Activated gamma-delta T cell treated with Interleukin-2 at 50 U/mL for 16 hours (primary cell): ENCODE data around the gene AHRR.
A peak's percentile ranks its signal among the peaks of the same experiment; 100 is the strongest.
"Not testable (repeated sequence)": the region's sequence is repeated elsewhere in the genome, so short reads cannot be mapped to it uniquely, and the experiment has no call there.

Source experiments
- DNase-seq: peaks from one replicate; pipeline ENCODE4 v3.0.0-alpha.2; 2020

The AHRR gene

DNA sequence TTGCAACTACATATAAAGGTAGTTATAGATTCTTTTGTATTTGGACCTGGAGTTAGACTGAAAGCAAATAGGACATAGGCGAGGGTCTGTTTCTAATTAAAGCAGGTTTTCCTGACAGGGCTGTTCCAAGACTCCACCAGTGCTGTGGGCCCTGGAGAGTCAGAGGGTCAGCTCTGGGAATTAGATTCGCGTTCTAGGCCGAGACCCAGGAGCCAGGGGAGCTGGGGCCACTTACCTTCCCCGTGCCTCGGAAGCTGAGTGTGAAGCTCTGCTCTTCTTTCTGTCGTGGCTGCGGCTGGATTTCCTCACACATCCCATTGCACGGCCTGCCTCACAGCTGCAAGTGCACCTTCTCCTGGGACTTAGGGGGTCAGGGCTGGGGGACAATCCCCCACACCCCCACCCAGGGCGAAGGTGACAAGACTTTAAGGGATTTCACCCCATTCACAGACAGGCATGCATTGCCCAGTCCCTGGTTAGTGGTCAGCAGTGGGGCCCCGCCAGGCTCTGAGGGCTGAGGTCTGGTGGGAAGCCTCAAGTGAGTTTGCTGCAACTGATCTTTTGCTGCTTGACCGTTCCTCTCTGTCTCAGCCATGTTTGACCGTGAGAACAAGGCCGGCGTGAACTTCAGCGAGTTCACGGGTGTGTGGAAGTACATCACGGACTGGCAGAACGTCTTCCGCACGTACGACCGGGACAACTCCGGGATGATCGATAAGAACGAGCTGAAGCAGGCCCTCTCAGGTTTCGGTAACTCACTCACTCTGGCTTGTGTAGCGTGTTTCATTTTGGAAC is 15.3 kb upstream of the AHRR start:
- DNase-seq = no peak

DNA sequence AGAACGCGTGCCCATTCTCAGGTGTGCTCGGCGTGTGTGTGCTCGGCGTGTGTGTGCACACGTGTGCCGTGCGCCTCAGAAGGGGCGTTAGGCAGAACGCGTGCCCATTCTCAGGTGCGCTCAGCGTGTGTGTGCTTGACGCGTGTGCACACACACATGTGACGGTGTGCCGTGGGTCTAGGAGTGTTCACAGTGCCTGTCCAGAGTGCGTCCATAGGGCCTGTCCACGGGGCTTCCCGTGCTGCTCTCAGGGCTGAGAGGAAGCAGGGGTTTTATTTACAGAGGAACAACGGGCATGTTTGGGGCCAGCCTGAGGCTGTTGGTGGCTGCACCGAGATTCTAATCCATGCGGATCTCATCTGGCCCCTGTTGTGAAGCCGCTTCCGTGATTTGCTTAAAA is 14.2 kb upstream of the AHRR start:
- no peak for DNase-seq

DNA sequence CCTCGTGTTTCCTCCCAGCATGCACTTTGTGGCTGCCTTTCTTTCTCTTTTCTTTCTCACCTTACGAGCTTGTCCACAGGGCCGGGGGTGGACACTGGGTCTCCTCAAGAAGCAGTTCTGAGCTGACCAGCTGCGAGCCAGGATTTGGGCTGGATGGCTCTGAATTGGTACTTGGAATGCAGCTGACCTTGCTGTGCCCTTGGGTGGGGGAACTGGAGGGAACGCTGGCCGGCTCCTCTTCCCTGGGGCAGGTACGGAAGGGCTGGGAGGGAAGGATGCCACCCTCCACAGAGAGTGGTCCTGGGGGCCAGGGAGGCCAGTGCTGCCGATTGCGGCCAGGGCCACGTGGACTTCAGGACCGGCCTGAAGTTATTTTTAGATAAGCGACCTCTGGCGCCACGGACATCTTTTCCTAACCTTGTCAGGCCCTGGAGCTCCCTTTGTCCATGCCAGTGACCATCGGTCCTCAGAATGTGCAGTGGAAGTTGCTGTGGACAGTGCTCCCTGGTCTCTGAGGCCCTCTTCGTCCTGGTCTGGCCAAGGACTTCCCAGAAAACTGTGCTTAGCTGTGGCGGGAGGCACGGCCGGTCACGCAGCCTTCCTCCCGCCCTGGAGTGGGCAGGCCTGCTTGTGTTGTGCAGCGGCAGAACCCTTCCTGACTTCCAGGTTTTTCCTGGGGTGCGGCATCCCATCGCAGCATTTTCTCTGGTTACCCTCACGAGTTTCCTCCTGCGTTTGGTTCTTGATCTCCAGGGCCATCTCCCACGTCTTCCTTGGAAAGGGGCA is 13.5 kb upstream of the AHRR start:
- no peak for DNase-seq

DNA sequence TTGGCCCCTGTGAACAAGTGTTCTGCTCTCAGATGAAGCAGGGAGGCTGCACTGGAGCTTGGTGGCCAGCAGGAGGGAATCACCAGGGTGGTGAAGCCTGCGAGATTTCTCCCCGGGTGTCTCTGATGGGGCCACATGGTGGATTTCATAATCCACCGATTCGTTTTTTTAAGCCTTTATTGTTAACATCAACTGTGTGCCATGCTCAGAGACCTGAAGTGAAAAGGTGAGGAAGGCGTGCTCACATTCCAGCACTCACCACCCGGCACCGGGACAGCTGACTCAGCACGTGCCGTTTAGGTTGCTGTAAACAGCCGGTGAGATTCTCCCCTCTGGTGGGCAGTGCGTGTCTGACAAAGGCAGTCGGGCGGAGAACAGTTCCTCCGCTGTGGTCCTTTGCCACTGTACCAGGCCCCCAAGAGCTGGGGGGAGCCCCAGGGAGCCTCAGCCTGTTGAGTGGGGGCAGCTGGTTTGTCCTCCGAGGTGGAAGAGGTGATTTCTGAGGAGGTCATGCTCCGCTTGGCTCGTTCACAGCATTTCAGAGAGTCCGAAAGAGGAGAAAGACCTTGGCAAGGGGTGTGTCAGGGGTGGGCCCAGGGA is 12.7 kb upstream of the AHRR start:
- no peak for DNase-seq

DNA sequence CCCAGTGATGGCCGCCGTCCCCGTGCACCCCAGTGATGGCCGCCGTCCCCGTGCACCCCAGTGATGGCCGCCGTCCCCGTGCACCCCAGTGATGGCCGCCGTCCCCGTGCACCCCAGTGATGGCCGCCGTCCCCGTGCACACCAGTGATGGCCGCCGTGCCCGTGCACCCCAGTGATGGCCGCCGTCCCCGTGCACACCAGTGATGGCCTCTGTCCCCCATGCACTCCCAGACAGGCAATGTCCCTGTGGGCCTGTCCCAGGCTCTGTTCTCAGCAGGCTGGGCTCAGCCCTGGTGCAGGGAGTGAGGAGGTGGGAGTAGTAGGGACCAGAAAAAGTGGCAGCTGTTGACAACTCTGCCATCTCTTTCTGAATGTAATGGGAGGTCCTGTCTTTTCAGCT is 11.7 kb upstream of the AHRR start:
- not testable (repeated sequence) for DNase-seq

DNA sequence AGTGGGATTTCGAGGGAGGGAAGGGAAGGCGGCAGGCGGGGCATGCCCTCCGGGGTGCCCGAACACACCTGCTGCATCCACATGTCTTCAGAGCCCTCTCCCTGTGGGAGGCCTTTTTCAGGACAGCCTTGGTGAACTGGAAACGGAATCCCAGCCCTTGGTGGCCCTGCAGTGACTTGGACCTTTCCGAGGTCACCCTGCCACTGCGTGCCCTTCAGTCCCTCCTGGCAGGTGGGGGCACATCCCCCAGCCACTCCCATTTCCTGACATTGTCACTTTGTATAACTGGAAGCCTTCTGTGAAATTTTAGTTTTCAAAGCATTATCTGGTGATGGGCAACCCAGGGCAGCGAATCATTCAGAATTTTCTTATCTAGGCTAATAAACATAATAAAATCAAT is 11.0 kb upstream of the AHRR start:
- no peak for DNase-seq

DNA sequence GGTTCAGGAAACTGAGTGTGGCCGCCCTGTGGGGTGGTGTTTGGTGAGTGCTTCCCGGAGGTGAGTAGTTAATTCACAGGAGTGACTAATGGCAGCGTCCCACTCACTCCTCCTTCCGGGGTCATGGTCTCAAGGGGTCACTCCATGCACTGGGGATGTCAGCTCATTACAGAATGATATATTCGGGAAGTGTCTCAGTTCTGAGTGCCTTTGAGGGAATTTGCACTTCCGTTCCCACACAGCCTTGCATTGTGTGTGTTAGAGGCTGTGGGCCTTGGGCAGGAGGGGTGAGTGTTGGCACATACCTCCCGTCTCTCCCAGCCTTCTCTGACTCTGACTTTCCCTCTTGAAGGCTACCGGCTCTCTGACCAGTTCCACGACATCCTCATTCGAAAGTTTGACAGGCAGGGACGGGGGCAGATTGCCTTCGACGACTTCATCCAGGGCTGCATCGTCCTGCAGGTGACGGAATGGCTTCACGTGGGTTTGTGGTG is 10.5 kb upstream of the AHRR start:
- no peak for DNase-seq

DNA sequence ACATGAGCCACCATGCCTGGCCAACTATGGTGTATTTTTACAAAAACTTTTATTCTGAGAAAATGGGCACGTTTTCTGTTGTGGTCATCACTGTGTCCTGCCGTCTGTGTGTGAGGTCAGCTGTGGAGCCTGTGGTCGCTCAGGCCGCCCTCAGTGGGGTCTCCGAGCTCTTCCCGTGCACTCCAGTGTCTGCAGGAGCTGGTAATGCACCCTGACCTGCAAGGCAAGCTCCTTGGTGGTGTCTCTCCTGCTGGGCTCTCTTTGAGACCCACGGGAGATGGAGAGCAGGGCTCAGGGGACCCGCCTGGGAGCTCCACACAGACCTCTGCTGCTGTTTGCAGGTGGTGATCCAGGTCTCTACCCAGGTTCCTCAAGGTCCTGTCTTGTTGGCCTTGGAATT is 9.6 kb upstream of the AHRR start:
- DNase-seq = no peak

DNA sequence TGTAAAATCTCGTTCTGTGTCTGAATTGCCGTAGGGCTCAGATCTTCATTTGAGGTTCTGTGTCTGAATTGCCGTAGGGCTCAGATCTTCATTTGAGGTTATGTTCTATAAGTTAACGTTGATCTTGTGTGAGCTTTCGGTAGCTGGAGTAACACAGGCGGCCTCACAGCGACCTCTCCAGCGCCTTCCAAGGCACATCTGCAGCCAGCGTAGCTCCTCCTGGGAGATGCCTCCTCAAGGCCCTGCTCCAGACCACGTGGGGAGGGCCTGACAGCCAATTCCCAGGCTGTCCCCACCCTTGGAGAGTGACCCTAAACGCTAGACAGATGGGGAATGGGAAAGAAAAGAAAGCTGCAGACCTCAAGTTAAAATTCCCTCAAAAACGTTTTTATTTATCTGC is 8.7 kb upstream of the AHRR start:
- no peak for DNase-seq

DNA sequence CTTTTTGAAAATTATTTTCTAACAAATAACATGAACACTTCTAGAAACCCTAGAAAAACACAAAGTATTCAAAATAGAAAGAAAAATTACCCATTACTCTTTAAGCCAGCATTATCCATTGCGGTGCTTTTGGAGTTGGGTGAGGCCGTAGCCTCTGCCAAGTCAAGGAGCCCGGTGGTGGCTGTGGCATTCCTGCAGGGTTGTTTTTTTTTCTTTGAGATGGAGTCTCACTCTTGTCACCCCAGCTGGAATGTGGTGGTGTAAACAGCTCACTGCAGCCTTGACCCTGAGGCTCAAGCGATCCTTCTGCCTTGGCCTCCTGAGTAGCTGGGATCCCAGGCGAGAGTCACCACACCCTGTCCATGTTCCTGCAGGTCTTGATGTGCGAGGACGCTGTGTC is 8.2 kb upstream of the AHRR start:
- DNase-seq = no peak

DNA sequence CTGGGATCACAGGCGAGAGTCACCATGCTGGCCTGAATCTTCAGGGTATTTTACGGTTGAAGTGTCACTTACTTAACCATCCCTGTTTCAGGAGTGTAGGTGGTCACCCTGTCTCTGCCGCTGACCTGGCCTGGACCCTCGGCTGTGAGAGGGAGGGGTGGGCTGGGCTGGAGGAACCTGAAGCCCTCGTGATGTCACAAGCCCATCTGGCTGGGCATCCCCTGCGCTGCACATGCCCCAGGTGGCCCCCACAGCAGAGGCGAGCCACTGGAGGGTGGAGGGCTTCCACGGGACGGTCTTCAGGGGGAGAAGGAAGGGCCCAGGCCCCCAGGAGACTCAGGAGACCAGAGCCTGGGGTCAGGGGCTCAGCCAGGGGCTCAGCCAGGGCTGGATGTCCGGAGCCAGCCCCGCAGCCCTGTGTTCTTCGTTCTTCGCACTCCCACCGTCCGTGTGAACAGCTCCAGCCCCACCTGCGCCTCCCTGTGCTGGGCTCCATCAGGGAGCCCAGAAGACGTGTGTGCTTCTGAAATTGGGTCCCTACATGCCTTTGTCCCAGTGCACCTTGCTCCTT is 7.6 kb upstream of the AHRR start:
- no peak for DNase-seq

DNA sequence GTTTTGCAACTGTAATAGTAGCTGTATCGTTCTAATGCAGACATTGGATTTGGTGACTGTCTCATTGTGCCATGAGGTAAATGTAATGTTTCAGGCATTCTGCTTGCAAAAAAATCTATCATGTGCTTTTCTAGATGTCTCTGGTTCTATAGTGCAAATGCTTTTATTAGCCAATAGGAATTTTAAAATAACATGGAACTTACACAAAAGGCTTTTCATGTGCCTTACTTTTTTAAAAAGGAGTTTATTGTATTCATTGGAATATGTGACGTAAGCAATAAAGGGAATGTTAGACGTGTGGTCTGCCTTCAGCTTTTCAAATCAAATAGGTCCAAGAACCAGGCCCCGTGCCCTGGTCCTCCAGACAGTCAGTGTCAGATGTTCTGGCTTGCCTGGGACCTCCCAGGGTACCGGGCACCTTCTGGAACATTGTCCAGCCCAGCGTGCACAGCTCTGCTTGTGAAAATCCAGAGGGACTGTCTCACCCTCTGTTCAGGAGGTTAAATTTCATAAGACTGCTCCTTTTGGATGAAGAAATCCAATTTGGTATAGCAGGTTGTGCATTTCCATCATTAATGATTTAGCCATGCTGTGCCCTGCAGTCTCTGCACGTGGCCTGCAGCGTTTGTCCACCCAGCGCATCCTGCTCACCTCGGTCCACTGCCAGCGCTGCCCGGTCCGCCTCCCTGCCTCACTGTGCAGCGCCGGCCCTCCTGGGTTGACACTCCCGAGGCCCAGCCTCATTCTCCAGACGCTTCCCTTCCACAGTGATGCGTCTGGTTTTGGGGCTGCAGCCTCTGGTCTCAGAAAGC is 6.6 kb upstream of the AHRR start:
- no peak for DNase-seq

DNA sequence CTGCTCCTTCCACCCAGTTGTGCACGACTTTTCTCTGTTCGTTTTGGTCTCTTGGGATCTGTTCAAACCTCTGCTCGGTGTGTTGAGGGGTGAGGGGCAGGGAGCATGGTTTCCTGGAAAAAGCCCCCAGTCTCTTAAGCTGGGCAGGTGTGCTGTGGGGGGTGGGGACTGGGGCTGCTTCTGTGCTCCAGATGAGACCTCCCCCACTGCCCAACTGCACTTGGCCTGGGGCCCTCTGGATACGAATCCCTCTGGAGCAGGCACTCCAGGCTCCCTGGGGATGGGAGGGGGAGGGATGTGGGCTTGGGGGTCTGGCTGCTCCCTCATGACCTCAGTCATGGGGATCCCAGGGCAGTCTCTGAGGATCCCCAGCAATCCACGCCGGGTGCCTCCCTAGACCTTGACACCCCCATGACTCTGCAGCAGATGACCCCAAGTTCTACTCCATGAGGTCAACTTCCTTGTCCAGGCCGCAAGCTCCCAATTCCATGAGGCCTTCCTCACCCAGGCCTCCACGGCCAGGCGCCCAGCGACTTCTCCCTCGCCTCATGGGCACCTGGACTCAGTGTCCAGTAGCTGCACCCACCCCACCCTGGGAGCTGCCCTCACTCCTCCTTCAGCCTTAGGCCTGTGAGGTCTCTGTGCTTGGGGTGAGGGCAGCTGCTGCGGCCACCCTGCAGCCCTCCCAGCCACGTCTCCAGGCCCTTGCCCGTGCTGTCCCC is 5.9 kb upstream of the AHRR start:
- DNase-seq = no peak

DNA sequence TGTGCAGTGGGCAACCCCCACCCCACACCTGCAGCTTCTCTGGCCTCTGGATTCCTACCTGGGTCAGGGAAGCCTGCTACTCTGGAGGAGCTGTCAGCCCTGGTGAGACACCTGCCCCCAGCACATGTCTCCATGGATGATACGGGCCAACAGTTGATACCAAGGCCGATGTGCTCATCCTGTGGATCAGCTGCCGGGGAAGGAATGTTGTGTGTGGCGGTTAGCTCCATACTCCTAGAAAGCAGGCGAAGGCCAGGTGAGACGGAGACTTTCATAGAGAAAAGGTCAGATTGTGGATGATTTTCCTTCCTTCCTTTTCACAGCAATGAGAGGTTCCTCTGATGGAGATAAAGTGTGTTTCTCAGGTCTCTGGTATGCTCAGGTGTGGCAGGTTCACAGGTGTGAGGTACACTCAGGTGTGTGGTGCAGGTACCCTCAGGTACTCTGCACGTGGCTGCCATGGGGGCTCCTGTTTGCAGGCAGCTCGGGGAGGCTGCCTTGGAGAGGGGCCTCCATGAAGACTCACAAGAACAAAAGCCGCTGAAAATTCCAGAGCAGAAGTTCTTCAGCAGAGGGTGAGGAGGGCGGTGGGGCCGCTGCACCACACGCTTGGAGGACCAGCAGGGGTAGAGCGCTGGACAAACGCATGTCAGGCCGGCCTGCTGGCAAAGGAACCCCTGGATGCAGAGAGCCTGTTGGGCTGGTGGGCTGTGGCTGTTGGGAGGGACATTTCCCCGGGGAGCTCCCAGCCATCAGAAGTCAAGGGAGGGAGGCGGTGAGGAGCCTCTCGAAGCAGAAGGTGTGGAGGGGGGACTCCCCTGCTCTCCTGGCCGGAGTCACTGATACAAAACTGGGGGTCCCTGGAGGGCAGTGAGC is 5.1 kb upstream of the AHRR start:
- DNase-seq = no peak

DNA sequence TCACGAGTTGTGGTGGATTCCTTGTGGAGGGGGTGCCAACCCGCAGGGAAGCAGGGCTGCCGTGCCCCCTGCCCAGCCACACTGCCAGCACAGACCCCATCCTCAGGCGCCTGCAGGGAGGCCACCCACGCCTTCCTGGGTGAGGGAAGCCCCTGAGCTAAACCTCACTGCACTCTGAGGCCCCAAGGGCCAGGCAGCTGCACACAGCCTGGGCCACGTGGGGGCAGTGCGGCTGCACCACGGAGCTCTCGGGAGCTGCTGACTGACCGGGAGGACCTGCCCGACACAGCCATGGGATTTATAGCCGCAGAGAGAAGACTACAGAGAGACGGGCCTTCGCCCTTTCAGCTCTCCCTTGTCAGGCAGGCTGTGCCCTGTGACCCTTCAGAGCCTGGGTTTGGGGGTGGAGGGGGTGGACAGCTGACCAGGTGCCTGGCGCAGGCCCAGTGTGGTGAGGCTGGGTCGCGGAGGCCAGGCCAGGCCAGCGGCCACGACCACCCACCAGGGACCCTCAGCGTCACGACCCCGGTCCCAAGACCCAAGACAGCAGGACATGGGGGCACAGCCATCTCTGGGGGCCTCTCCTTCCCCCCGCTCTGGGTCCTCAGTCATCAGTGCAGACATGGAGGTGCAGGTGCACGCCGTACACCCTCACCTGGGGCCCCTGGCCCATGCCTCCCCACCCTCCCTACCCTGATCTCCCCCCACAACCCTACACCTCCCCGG is 4.3 kb upstream of the AHRR start:
- DNase-seq = peak; percentile 30

DNA sequence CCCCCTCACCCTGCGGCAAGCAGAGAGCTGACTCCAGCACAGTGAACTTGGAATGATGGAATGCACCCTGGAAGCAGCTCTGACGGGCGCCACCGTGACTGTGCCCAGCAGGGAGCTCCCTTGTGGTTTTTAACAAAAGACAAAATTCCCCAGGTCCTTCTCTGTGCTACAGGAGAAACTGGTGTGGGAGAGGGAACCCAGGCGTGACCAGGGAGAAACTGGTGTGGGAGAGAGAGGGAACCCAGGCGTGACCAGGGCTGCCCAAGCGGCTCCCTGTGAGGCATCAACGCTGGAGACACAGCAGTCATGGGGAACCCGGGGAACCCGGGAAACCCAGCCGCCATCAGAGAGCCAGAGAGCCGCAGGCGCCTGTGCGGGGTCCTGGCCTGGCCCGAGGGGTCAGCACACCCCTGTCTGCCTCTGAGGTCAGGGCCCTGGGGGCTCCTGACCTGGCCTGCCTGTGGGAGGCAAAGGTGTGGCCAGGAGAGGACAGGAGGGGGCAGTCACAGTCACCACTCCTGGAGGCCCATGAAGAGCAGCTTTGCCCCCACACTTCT is 3.1 kb upstream of the AHRR start:
- DNase-seq = no peak

DNA sequence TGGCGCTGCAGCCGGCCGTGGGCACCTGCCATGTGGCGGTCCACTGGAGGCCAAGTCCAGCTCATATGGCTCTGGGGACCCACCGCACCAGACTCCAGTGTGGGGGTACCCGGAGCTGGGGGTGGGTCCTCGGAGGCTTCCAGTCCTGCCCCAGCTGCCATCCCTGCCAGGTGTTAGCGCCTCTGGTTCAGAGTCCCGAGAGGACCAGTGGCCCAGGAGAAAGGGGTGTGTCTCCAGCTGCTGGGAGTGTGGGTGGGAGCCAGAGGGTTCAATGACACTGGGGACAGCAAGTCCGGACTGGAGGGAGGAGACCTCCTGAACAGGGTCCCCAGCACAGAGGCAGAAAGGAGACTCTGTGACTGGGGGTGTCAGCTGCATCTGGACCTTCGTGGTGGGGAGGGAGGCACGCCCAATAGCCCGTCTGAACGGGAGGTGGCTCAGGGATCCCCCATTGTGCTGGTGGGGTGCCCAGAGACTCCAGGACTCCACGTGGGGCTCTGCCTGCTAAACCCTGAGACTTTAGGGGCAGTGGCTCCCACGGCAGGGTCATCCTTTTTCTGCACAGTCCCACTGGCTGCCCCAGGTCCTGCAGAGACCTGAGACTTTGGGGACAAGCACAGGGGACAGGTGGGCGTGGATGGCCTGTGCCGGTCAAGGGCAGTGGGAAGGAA is 2.4 kb upstream of the AHRR start:
- DNase-seq = no peak

DNA sequence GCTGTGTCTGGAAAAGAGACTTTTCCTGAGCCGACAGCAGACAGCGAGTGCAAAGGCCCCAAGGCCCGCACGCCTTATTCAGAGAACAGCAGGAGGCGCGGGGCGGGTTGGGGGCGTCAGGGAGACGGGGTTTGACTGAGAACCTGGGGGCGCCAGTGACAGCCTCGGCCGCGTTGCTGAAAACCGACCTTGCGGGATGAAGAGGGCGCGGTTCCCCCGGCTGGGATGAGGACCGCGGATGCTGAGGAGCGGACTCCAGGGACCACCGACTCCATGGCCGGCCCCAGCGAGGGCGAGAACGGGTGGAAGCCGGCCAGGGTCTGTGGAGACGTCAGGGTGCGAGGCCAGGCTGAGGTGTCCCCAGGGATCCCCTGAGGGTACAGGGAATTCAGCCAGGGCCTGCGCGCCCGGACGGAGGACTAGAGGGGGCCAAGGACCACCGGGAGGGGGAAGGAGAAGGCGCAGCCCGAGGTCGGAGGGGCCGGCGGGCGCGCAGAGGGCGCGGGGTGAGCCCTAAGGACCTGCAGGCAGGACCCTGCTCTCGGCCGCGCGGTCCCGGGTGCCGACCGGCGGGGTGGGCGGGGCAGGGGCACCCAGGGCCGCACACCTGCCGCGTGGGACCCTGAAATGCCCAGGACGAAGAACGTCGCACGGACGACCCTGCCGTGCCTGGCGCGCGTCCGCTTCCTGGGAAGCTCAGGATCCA is 837 bp upstream of the AHRR start:
- DNase-seq = no peak
